Nucleus accumbens (tissue), 56 donors: ENCODE data around the gene TCF21.
A peak's percentile ranks its signal among the peaks of the same experiment; 100 is the strongest.
"Not testable (repeated sequence)": the region's sequence is repeated elsewhere in the genome, so short reads cannot be mapped to it uniquely, and the experiment has no call there.

Experiments used
- DNase-seq, 56 donors: peaks; one replicate each; lab custom pipeline; 2025; lab: John Stamatoyannopoulos, UW

The TCF21 gene

DNA sequence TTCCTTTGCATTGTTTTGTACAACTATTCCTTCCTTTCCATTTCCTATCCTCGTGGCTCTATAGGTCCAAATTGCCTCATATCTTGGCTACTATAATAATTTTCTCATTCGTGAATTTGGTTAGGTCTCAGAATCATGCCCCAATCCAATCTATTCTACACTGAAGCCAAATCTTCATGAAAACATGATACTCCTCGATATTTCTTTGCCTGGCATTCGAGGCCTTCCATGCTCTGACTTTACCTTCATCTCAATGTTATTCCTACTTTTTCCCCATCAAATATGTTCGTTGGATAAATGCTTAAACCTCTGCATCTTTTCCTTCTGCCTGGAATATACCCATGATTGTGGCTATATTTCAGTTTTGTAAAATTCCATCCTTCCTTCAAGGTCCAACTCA lies 30.4 kb downstream of the TCF21 start:
- DNase-seq, result no peak

DNA sequence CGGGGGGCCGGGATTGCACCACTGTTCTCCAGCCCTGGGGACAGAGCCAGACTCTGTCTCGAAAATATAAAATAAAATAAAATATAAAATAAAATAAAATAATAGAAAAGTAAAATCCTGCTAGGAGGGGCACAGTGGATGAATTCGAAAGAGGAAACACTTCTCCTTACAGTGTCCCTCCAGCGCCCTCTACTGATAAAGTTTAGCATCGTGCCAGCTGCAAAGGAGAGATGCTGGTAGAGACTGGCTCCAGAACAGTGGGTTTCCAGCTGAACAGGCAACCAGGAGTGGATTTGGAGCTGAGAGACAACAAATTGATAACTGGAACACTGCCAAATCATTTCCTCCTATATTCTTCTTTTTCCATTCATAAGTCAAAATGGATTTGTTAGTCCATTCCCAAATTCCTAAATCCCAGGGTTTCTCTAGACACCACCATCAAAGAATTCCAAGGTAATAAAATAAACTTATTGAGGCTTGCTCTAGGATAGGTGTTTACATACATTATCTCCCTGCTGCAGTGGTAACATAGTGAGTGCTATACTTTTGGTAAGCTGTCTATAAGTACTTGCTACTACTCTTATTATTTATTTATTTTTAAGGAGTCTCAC lies 32.4 kb downstream of the TCF21 start:
- DNase-seq, result peak in 51 of 56 donors; percentile 1 to 92 (median 47)

DNA sequence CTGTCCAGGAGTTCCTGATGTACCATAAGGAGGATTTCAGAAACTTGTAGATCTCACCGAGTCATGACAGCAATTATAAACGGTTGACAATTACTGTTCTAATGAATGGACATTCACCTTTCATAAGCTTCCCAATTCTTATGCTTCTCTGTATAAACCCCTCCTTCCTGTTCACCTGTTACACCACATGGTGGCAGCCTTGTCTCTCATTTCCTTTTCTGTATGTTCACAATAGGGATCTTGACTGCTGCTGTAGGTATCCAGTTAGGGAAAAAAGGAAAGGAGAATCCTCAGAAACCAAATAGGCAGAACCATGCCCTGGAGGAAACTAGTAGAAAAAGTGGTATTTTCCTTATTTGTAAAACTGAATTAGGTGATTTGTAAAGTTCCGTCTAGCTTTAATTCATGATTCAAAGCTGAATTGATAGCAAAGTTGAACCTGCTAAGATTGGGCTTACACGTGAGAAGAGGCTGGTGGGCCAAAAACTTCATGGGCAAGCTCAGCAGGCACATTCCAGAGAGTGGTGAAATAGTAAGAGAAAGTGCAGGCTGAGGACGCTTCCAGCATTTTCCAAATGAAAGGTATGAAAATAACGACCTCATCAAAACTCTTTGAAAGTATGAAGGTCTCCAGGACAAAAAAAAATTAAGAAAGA lies 35.2 kb downstream of the TCF21 start:
- peak in 45 of 56 donors; percentile 0 to 86 (median 36) for DNase-seq

DNA sequence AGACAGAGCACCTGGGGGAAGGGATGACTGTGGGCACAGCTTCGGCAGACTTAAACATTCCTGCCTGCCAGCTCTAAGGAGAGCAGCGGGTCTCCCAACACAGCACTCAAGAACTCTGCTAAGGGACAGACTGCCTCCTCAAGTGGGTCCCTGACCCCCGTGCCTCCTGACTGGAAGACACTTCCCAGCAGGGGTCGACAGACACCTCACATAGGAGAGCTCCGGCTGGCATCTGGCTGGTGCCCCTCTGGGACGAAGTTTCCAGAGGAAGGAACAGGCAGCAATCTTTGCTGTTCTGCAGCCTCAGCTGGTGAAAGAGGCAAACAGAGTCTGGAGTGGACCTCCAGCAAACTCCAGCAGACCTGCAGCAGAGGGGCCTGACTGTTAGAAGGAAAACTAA lies 42.3 kb downstream of the TCF21 start:
- DNase-seq, result not testable (repeated sequence)

DNA sequence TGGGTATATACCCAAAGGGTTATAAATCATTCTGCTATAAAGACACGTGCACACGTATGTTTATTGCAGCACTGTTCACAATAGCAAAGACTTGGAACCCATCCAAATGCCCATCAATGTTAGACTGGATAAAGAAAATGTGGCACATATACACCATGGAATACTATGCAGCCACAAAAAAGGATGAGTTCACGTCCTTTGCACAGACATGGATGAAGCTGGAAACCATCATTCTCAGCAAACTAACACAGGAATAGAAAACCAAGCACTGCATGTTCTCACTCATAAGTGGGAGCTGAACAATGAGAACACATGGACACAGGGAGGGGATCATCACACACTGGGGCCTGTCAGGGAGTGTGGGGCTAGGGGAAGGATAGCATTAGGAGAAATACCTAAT lies 47.4 kb downstream of the TCF21 start:
- not testable (repeated sequence) for DNase-seq

DNA sequence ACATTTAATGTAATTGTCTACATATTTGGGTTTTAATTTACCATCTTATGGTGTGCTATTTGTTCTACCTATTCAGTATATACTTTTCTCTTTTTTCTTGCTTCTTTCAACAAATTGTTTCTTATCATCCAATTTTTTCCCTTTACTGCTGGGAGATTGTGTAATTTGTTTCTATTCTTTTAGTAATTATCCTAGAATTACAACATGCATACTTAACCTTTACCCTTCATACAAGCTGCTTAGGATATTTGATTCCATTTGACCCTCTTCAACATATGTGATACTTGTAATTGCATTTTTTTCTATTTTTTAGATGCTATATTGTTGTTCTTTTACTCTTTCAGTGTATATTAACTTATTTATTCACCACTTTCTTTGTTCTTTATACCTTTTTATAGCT lies 49.0 kb downstream of the TCF21 start:
- DNase-seq, result no peak

DNA sequence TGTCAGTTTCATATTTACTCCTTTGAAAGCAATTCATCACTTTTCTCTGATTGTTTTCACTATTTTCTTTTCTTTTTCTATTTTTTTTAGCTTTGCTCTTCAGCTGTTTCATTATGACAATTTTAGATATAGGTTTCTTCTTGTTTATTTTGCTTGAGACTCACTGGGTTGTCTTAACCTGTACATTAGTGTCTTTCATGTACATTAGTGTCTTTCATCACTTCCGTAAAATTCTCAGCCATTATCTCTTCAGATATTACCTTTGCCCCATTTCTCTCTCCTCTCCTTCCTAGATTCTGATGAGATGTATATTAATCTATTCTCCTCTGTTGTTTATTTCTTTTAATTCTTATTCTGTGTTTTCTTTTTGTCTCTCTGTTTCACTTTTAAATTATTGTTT lies 49.6 kb downstream of the TCF21 start:
- DNase-seq, result no peak

DNA sequence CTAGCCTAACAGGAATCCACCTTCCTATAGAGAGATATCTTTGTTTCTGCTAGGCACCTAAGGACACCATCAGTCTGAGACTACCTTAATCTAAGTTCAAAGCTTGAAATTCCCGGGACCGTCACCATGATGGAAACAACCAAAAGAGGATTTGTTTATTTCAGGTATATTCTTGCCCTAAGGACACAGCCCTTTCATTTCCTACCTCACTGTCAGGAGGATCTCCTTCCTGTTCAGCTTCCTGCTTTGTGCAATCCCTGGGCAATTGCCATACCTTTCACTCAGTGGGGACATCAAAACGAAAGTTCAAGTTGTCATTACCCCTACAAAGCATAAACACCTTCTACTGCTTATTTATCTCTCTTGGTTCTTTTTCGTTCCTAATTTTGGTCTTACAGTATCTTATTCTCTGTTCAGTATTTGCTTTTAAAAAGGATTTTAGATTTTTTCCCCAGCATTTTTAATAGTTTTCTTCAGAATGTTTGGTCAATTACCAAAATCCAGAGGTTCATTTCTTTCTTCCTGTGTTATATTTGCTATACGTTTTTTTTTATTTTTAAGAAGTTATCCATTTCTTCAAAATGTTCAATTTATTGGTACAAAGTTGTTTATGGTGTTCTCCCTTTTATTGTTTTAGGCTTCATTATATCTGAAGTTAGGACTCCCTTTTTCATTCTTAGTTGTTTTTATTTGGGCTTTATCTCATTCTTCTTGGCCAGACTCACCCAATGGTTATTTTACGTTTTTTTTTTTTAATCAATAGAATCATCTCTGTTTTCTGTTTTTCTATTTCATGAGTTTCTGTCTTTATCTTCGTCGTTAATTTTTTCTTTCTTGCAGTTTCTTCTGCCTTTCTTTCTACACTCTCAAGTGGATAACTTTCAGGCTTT lies 51.1 kb downstream of the TCF21 start:
- no peak for DNase-seq
